ENCODE data around the gene EXTL2.

EXTL2 gene

GRCh38 chr1:100894603-100895539, at the start of gene EXTL2:
Gene EXTL2, minus strand, starts transcription at chr1:100894842. Its CDS starts 6,085 bp downstream, at chr1:100888757.
- in situ Hi-C loops (cut with MboI; ENCODE audit: low sequenced_read_pairs), result loop anchor here (25.0 kb wide), 1 partner anchor 1708 kb away; no protein-coding TSS in a partner anchor

- in situ Hi-C loops (cut with MboI; ENCODE audit: low sequenced_read_pairs), result loop anchor here (25.0 kb wide), 1 partner anchor 344 kb away; no protein-coding TSS in a partner anchor
Measured at GRCh38 chr1:100943533-100943932, 48.9 kb upstream of the EXTL2 start.

GRCh38 chr1:100942304-100943046, 47.8 kb upstream of the EXTL2 start:
- in situ Hi-C loops (cut with MboI; ENCODE audit: low sequenced_read_pairs), result loop anchor here (25.0 kb wide), 1 partner anchor 345 kb away; no protein-coding TSS in a partner anchor

- in situ Hi-C loops (cut with MboI; ENCODE audit: low sequenced_read_pairs), result loop anchor here (25.0 kb wide), 1 partner anchor 346 kb away; no protein-coding TSS in a partner anchor
Measured at GRCh38 chr1:100941580-100942216, 47.1 kb upstream of the EXTL2 start.

GRCh38 chr1:100941098-100941527, 46.5 kb upstream of the EXTL2 start:
- in situ Hi-C loops (cut with MboI; ENCODE audit: low sequenced_read_pairs), result loop anchor here (25.0 kb wide), 1 partner anchor 346 kb away; no protein-coding TSS in a partner anchor

GRCh38 chr1:100936194-100936967, 41.7 kb upstream of the EXTL2 start:
- in situ Hi-C loops (cut with MboI; ENCODE audit: low sequenced_read_pairs), result loop anchor here (25.0 kb wide), 1 partner anchor 351 kb away; no protein-coding TSS in a partner anchor

- in situ Hi-C loops (cut with MboI; ENCODE audit: low sequenced_read_pairs), result loop anchor here (25.0 kb wide), 1 partner anchor 354 kb away; no protein-coding TSS in a partner anchor
Measured at GRCh38 chr1:100933555-100933954, 38.9 kb upstream of the EXTL2 start.

GRCh38 chr1:100931716-100932115, 37.1 kb upstream of the EXTL2 start:
- in situ Hi-C loops (cut with MboI; ENCODE audit: low sequenced_read_pairs), result loop anchor here (25.0 kb wide), 1 partner anchor 356 kb away; no protein-coding TSS in a partner anchor

- in situ Hi-C loops (cut with MboI; ENCODE audit: low sequenced_read_pairs), result loop anchor here (25.0 kb wide), 1 partner anchor 357 kb away; no protein-coding TSS in a partner anchor
Measured at GRCh38 chr1:100930494-100930893, 35.9 kb upstream of the EXTL2 start.

- in situ Hi-C loops (cut with MboI; ENCODE audit: low sequenced_read_pairs), result loop anchor here (25.0 kb wide), 1 partner anchor 359 kb away; no protein-coding TSS in a partner anchor
Measured at GRCh38 chr1:100928128-100928527, 33.5 kb upstream of the EXTL2 start.

- in situ Hi-C loops (cut with MboI; ENCODE audit: low sequenced_read_pairs), result loop anchor here (25.0 kb wide), 1 partner anchor 360 kb away; no protein-coding TSS in a partner anchor
Measured at GRCh38 chr1:100927276-100927675, 32.6 kb upstream of the EXTL2 start.

GRCh38 chr1:100926240-100926639, 31.6 kb upstream of the EXTL2 start:
- in situ Hi-C loops (cut with MboI; ENCODE audit: low sequenced_read_pairs), result loop anchor here (25.0 kb wide), 1 partner anchor 361 kb away; no protein-coding TSS in a partner anchor

GRCh38 chr1:100924991-100925390, 30.3 kb upstream of the EXTL2 start:
- in situ Hi-C loops (cut with MboI; ENCODE audit: low sequenced_read_pairs), result loop anchor here (25.0 kb wide), 1 partner anchor 362 kb away; no protein-coding TSS in a partner anchor

GRCh38 chr1:100924212-100924611, 29.6 kb upstream of the EXTL2 start:
- in situ Hi-C loops (cut with MboI; ENCODE audit: low sequenced_read_pairs), result no loop called here

GRCh38 chr1:100921110-100921706, 26.6 kb upstream of the EXTL2 start:
- in situ Hi-C loops (cut with MboI; ENCODE audit: low sequenced_read_pairs), result no loop called here

- in situ Hi-C loops (cut with MboI; ENCODE audit: low sequenced_read_pairs), result no loop called here
Measured at GRCh38 chr1:100912019-100912418, 17.4 kb upstream of the EXTL2 start.

- in situ Hi-C loops (cut with MboI; ENCODE audit: low sequenced_read_pairs), result no loop called here
Measured at GRCh38 chr1:100909018-100909417, 14.4 kb upstream of the EXTL2 start.

GRCh38 chr1:100907887-100908286, 13.2 kb upstream of the EXTL2 start:
- in situ Hi-C loops (cut with MboI; ENCODE audit: low sequenced_read_pairs), result no loop called here

- in situ Hi-C loops (cut with MboI; ENCODE audit: low sequenced_read_pairs), result no loop called here
Measured at GRCh38 chr1:100905181-100905580, 10.5 kb upstream of the EXTL2 start.

Measured in HL-60/S4 treated with retinoic acid at 250 ng/mL for 4 days and 3 days (cell line).